Occipital lobe (tissue), 2 donors: Measurements from ENCODE around the gene DNM3. TPM values are rescaled to one million over a fixed set of nuclear protein-coding genes. Genes with fewer than 3 reads are reported as not detected.
"Not testable (repeated sequence)": the region's sequence is repeated elsewhere in the genome, so short reads cannot be mapped to it uniquely, and the experiment has no call there.

ENCODE experiments used
- DNase-seq: peaks from one replicate; lab custom pipeline; 2025; lab: John Stamatoyannopoulos, UW
- total RNA-seq: library from RNA; depleted of rRNA; stranded (reverse); fragments of >200 nt; gene quantifications from one replicate; pipeline ENCODE4 v1.2.3, GENCODE V29; 2014

The DNM3 gene
- total RNA-seq, 1 donor from 2014 or later, result 115 TPM

- no peak for DNase-seq
Measured at GRCh38 chr1:172354291-172355274, 513.3 kb downstream of the DNM3 start.

- no peak for DNase-seq
Measured at GRCh38 chr1:172356620-172357019, 515.3 kb downstream of the DNM3 start.

DNA sequence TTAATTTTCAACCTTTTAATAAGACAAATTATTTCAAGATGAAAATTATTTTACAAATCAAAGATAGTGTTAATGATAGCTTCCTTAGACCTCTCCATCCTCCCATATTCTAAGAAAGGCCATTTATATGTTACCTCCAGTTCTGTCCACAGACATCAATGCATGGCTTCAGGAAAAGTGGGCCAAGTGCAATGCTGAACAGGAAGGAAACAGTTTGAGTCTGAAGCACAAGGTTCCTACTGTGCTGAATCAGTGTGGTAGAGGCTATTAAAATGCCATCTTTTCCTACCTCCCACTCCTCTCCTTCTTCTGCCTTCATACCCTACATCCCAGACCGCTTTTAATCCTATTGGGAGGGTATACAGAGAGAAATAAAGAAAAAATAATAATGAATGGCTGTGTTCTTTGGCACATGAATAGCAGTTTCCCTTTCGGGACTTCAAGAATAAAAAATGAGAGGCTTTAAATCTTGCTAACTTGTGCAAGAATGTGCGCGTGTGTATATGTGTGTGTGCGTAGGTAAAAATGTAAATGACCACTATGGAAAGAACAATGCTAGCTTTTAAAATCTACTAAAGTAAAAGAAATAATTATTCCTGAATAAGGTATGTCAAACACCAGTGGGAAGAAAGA, 516.6 kb downstream of the DNM3 start:
- no peak for DNase-seq

DNA sequence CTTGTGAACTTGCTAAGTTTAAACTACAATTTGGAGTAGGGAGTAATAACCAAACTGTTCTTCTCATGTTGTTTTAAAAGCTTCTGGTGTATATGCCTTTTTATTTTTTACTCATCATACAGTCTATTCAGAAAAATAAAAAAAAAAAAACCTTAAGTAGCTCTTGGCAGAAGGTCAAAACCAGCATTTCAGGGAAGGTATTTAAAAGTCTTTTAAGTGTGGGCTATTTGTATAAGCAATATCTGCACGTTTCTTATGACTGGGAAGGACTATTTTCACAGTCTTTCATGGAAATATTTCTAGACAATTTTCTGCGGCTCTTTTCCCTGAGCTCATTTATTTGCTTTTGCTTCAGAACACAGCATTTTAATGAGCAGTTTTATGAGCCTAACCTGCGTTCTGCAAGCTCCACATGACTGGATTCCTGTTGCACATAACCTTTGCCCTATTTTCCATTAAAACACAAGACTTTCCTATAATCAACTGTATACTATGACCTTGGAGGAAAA, 518.2 kb downstream of the DNM3 start:
- no peak for DNase-seq

GRCh38 chr1:172360511-172360910, 519.2 kb downstream of the DNM3 start:
- DNase-seq, result no peak

DNA sequence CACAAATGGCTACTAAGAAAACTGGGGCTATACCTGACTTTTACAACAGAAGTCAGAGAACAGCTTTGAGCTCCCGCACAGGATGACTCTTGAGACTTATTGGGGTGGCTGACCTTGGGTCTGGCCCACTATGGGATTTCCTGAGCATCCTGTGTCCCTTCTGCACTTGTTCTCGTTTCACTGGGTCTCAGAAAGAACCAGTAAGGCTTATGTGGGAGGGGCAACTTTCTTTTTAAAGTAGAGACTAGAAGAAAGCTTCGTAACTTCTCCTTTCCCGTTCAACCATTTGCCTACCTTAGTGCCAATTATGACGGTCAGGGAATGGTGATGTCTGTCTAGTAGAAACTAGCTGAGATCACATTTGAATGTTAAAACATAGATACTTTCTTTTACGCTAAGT, 519.7 kb downstream of the DNM3 start:
- no peak for DNase-seq

DNA sequence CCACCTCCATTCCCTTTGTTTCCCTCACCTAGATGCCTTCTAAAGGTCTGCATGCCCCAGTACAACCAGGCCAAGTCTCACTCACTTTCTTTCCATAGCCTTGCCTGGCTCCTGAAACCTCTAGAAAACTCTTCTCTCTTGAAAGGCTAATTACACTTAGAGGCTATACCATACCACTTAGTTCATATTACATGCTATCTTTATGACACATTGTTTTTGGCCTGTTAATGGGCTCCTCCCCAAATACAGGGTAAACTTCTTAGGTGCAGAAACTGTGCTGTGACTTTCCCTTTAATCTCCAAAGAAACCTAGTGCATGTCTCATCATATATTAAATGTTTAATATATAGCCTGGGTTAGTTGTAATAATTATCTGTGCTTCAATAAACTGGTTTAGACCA, 522.6 kb downstream of the DNM3 start:
- no peak for DNase-seq

- not testable (repeated sequence) for DNase-seq
Measured at GRCh38 chr1:172371646-172372045, 530.3 kb downstream of the DNM3 start.

DNA sequence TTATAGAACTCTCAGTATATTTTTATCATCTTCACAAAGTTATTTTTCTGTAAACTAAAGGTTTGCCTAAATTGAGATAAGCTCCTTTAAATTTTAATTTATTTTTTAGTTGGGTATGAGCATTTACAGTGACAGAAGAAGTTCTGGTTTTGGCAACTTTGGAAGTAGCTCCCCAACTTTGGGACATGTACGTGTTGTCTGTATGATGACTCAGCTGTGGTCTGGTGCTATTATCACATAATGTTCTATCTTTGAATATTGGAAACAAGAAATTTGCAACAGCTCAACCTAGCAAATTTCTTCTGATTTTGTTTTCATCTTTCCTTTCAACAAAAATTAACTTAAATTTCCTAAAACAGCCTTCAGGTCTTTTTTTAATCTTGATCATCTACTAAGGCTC, 532.6 kb downstream of the DNM3 start:
- DNase-seq, result no peak

DNA sequence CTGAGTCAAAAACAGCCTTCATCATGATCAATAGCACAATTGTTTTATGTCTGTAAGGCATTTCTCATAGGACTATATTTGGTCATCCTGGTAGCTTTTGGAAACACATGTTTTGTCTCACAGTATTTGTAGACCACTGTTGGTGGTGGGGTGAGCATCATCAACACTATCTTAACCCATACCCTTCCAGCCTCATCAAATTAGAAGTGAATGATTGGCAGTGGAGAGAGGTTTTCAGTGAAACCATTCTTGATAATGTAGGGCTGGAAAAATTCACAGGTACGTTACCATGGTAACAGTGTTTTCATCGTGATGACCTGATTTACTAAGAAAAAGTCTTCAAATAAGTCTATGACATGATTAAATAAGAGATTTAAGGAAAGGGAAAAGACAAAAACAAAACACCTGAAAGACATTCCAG, 533.9 kb downstream of the DNM3 start:
- DNase-seq, result no peak

GRCh38 chr1:172376431-172376830, 535.1 kb downstream of the DNM3 start:
- DNase-seq, result no peak

- DNase-seq, result no peak
Measured at GRCh38 chr1:172377565-172377964, 536.3 kb downstream of the DNM3 start.

- DNase-seq, result no peak
Measured at GRCh38 chr1:172378109-172378760, 536.9 kb downstream of the DNM3 start.

- DNase-seq, result no peak
Measured at GRCh38 chr1:172380441-172381244, 539.3 kb downstream of the DNM3 start.

DNA sequence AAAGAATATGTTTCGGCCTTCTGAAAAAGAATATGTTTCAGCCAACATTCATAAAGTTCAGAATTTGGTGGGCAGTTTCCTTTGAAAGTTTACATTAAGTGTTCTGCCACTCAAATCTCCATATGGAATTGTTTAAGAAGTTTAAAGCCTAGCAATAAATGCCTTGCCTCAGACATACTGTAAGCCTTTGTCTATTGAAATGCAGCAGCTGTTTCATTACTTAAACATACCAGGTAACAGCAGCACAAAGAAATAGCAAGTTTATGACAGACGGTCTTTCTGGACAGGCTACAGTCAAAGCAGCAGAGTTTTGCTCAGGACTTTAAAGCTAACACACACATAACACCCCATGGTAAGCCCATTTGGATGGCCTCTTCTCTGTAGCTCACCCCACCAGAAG, 540.6 kb downstream of the DNM3 start:
- no peak for DNase-seq

GRCh38 chr1:172382406-172382805, 541.1 kb downstream of the DNM3 start:
- DNase-seq, result no peak

DNA sequence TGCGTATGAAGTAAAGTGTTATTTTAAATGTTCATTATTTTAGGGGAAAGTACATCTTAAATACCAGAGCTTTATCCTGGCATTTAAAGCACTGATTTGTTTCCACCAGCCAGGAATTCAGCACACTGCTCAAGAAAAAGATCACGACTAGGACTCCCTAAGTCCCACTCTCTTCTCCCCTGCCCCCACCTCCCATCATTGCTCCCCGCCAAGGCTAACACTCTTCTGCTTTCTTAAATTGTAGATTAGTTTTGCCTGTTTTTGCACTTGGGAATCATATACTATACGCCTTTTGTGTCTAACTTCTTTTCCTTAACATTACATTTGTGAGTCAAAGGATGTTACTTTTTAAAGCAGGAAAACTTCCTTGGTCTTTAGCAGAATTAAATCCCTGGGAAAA, 541.7 kb downstream of the DNM3 start:
- no peak for DNase-seq

- DNase-seq, result no peak
Measured at GRCh38 chr1:172383536-172383935, 542.2 kb downstream of the DNM3 start.

- DNase-seq, result no peak
Measured at GRCh38 chr1:172384656-172385055, 543.4 kb downstream of the DNM3 start.

GRCh38 chr1:172386046-172386445, 544.7 kb downstream of the DNM3 start:
- no peak for DNase-seq

DNA sequence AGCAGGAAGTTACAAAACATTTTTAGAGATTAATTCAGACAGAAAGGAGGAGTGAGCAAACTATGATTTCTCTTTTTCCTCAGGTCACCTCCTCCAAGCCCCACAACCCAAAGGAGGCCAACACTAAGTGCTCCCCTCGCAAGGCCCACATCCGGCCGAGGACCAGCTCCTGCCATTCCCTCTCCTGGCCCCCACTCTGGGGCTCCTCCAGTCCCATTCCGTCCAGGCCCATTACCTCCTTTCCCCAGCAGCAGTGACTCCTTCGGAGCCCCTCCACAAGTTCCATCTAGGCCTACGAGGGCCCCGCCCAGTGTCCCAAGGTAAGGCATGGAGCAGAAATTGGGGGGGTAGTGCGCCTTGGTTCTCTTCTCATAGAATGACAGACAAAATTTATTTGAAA, 547.2 kb downstream of the DNM3 start:
- DNase-seq, result no peak
